KMS-11 (cell line): Measurements from ENCODE around the gene AACS.
"Not testable (repeated sequence)": the region's sequence is repeated elsewhere in the genome, so short reads cannot be mapped to it uniquely, and the experiment has no call there.

ENCODE experiments used
- H2AFZ ChIP-seq: fragments of 200-600 bp; sonication (generic); 2 replicates; pipeline ENCODE4 v1.6.1; 2016; ENCODE audit warnings: antibody characterized with exemption, mixed run types, low read depth
- H3K27ac ChIP-seq: fragments of 200-600 bp; sonication (generic); 2 replicates; pipeline ENCODE4 v1.6.1; 2016; ENCODE audit warnings: mild to moderate bottlenecking, mixed run types
- H3K27me3 ChIP-seq: fragments of 200-600 bp; sonication (generic); 2 replicates; pipeline ENCODE4 v1.6.1; 2017; ENCODE audit warnings: mild to moderate bottlenecking, low read depth, mixed run types, moderate library complexity; ENCODE audit not compliant: insufficient read depth
- H3K36me3 ChIP-seq: fragments of 200-600 bp; sonication (generic); 2 replicates; pipeline ENCODE4 v1.6.1; 2017; ENCODE audit warnings: mild to moderate bottlenecking, mixed run types; ENCODE audit not compliant: insufficient read depth
- H3K4me1 ChIP-seq: fragments of 200-600 bp; sonication (generic); 2 replicates; pipeline ENCODE4 v1.6.1; 2016; ENCODE audit warnings: mild to moderate bottlenecking, low read depth, mixed run types; ENCODE audit not compliant: poor library complexity, severe bottlenecking
- H3K4me2 ChIP-seq: fragments of 200-600 bp; sonication (generic); 2 replicates; pipeline ENCODE4 v1.7.0; 2016; ENCODE audit warnings: mild to moderate bottlenecking, mixed run types
- H3K4me3 ChIP-seq: fragments of 200-600 bp; sonication (generic); IDR thresholded peaks from 2 replicates; pipeline ENCODE4 v1.6.1; 2017; ENCODE audit warnings: low read depth, low read length, mixed read lengths; ENCODE audit not compliant: insufficient read depth
- H3K79me2 ChIP-seq: fragments of 200-600 bp; sonication (generic); 2 replicates; pipeline ENCODE4 v1.6.1; 2016; ENCODE audit warnings: low read depth, mixed run types; ENCODE audit not compliant: insufficient read depth
- H3K9ac ChIP-seq: fragments of 200-600 bp; sonication (generic); 2 replicates; pipeline ENCODE4 v1.6.1; 2016; ENCODE audit warnings: mild to moderate bottlenecking, mixed run types
- H4K20me1 ChIP-seq: fragments of 200-600 bp; sonication (generic); 2 replicates; pipeline ENCODE4 v1.6.1; 2016; ENCODE audit warnings: mild to moderate bottlenecking, mixed run types; ENCODE audit not compliant: insufficient read depth
- CTCF ChIP-seq: fragments of 200-600 bp; sonication (generic); conservative IDR thresholded peaks from 2 replicates; pipeline ENCODE4 v1.6.1; 2017; ENCODE audit warnings: low read depth, mild to moderate bottlenecking, antibody characterized with exemption, low read length, moderate library complexity, mixed read lengths

Gene AACS

GRCh38 chr12:125140279-125141209, 75.3 kb downstream of the AACS start:
- H2AFZ ChIP-seq = no peak overlapping the region
- H3K79me2 ChIP-seq = no peaks in the 10 kb centered on the region
- H3K4me2 ChIP-seq = no peak overlapping the region
- no peaks in the 10 kb centered on the region for H3K4me1 ChIP-seq
- no peaks in the 10 kb centered on the region for H3K27me3 ChIP-seq
- no peaks in the 10 kb centered on the region for H3K36me3 ChIP-seq
- no peak overlapping the region for H3K4me3 ChIP-seq
- H3K27ac ChIP-seq = no peak overlapping the region
- TF ChIP-seq CTCF = no peak
- H4K20me1 ChIP-seq = no peaks in the 10 kb centered on the region
- H3K9ac ChIP-seq = no peak overlapping the region

- not testable (repeated sequence) for H3K27ac ChIP-seq, H3K9ac ChIP-seq, H3K27me3 ChIP-seq, H3K4me1 ChIP-seq, H3K4me2 ChIP-seq, H3K79me2 ChIP-seq, H2AFZ ChIP-seq, H3K4me3 ChIP-seq, H3K36me3 ChIP-seq, H4K20me1 ChIP-seq
These were observed 76.0 kb downstream of the AACS start for GRCh38 chr12:125141210-125141573.

GRCh38 chr12:125142601-125143000, 77.4 kb downstream of the AACS start:
- H3K79me2 ChIP-seq = no peaks in the 10 kb centered on the region
- H3K9ac ChIP-seq = no peak overlapping the region
- H3K4me3 ChIP-seq = no peak overlapping the region
- H3K36me3 ChIP-seq = no peaks in the 10 kb centered on the region
- no peak overlapping the region for H3K4me2 ChIP-seq
- H2AFZ ChIP-seq = no peak overlapping the region
- no peaks in the 10 kb centered on the region for H3K27me3 ChIP-seq
- TF ChIP-seq CTCF = no peak
- H4K20me1 ChIP-seq = no peaks in the 10 kb centered on the region
- H3K4me1 ChIP-seq = no peaks in the 10 kb centered on the region
- no peak overlapping the region for H3K27ac ChIP-seq

GRCh38 chr12:125143491-125143890, 78.3 kb downstream of the AACS start:
- Histone ChIP-seq H4K20me1 (no peaks in the 10 kb centered on the region), H2AFZ (no peak overlapping the region), H3K36me3 (no peaks in the 10 kb centered on the region), H3K27me3 (no peaks in the 10 kb centered on the region), H3K9ac (no peak overlapping the region), H3K27ac (no peak overlapping the region), H3K4me1 (no peaks in the 10 kb centered on the region), H3K4me2 (no peak overlapping the region), H3K79me2 (no peaks in the 10 kb centered on the region), H3K4me3 (no peak overlapping the region)
- TF ChIP-seq CTCF = no peak

GRCh38 chr12:125145196-125145595, 80.0 kb downstream of the AACS start:
- Histone ChIP-seq H4K20me1 (no peaks in the 10 kb centered on the region), H2AFZ (no peak overlapping the region), H3K4me1 (no peaks in the 10 kb centered on the region), H3K27ac (no peak overlapping the region), H3K36me3 (no peaks in the 10 kb centered on the region), H3K79me2 (no peaks in the 10 kb centered on the region), H3K27me3 (no peaks in the 10 kb centered on the region), H3K9ac (no peak overlapping the region), H3K4me3 (no peak overlapping the region), H3K4me2 (no peak overlapping the region)
- no peak for TF ChIP-seq CTCF
